Measurements from ENCODE around the gene WWTR1. TPM values are rescaled to one million over a fixed set of nuclear protein-coding genes. Genes with fewer than 3 reads are reported as not detected.
A peak's percentile ranks its signal among the peaks of the same experiment; 100 is the strongest.

Gene WWTR1
- total and polyA plus RNA-seq, 2 donors from 2014 or later: 23.3 to 117 TPM

DNA sequence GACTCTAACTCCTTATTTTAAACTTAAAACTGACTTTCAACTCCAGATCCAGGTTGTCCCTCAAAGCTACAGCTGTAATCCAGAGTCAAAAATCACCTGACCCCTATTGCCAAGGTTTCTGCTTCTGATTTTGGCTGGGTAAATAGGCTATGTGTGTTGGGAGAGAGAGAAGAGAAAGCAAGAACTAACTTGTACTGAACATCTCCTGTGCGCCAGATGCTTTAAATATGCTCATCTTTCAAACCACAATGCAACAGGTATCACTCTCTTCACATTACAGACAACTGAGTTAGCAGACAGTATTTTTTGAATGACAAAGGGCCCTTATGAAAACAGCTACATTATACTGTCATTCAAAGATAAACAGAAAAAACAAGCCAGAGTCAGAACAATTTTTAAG lies 7.0 kb downstream of the WWTR1 start:
- Histone ChIP-seq H3K9me3 (ENCODE audit: control insufficient read depth in 2 of 3, insufficient read depth in 1 of 3, low read length in 3 of 3) (no peaks in the 10 kb centered on the region), H3K27me3 (ENCODE audit: control insufficient read depth, insufficient read depth, low read length) (no peaks in the 10 kb centered on the region), H3K4me1 (ENCODE audit: control insufficient read depth in 2 of 3, insufficient read depth in 2 of 3, low read depth in 1 of 3, low read length in 3 of 3) (peaks cover 0 to 38% (median 21%) of the 10 kb centered on the region in 3 donors), H3K9ac (ENCODE audit: low read length in 3 of 3) (no peak overlapping the region), H3K27ac (ENCODE audit: low read depth in 2 of 2, low read length in 2 of 2) (no peak overlapping the region), H3K4me3 (ENCODE audit: low read length in 3 of 3) (no peak overlapping the region), H3K36me3 (ENCODE audit: control insufficient read depth in 2 of 3, insufficient read depth in 3 of 3, low read length in 3 of 3) (peaks cover 0 to 10% (median 5%) of the 10 kb centered on the region in 3 donors)
- TF ChIP-seq, protein P1, sequence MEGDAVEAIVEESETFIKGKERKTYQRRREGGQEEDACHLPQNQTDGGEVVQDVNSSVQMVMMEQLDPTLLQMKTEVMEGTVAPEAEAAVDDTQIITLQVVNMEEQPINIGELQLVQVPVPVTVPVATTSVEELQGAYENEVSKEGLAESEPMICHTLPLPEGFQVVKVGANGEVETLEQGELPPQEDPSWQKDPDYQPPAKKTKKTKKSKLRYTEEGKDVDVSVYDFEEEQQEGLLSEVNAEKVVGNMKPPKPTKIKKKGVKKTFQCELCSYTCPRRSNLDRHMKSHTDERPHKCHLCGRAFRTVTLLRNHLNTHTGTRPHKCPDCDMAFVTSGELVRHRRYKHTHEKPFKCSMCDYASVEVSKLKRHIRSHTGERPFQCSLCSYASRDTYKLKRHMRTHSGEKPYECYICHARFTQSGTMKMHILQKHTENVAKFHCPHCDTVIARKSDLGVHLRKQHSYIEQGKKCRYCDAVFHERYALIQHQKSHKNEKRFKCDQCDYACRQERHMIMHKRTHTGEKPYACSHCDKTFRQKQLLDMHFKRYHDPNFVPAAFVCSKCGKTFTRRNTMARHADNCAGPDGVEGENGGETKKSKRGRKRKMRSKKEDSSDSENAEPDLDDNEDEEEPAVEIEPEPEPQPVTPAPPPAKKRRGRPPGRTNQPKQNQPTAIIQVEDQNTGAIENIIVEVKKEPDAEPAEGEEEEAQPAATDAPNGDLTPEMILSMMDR (IDR thresholded peaks at IDR 0.05; ENCODE audit: borderline replicate concordance, extremely low read depth, insufficient read depth): no peak
- intact Hi-C loops (cut with DNase I): loop anchor here (10.0 kb wide), 1 partner anchor 116 kb away; no protein-coding TSS in a partner anchor
- FAIRE-seq: no peak
- no peak for DNase-seq

DNA sequence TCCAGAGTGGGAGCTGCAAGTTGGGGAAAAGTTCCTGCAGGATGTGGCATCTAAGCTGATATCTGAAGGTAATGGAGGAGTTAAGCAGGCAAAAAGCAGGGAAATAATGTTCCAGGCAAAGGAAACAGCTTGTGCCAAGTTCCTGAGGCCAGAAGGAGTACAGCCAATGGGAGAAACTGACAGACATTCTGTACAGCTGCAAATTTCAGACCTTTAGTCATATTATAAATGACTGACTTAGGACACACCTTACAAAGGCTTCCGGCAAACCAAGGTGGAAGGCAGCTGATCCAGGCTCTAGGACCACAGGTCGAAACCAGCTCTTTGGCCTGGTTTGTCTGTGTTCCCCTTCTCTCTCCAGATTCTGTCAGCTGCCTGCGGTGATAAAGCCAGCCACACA lies 9.3 kb downstream of the WWTR1 start:
- H3K27me3 ChIP-seq (ENCODE audit: control insufficient read depth, insufficient read depth, low read length): no peaks in the 10 kb centered on the region
- H3K4me1 ChIP-seq (ENCODE audit: control insufficient read depth in 2 of 3, insufficient read depth in 2 of 3, low read depth in 1 of 3, low read length in 3 of 3): peaks cover 0 to 22% (median 16%) of the 10 kb centered on the region in 3 donors
- H3K27ac ChIP-seq (ENCODE audit: low read depth in 2 of 2, low read length in 2 of 2): peak overlapping the region; percentile 48 to 53
- FAIRE-seq: no peak
- H3K9ac ChIP-seq (ENCODE audit: low read length in 3 of 3): no peak overlapping the region
- TF ChIP-seq, protein P1 (IDR thresholded peaks at IDR 0.05; ENCODE audit: borderline replicate concordance, extremely low read depth, insufficient read depth): no peak
- intact Hi-C loops (cut with DNase I): no loop called here
- no peaks in the 10 kb centered on the region for H3K9me3 ChIP-seq (ENCODE audit: control insufficient read depth in 2 of 3, insufficient read depth in 1 of 3, low read length in 3 of 3)
- no peak for DNase-seq
- peaks cover 0 to 10% (median 5%) of the 10 kb centered on the region in 3 donors for H3K36me3 ChIP-seq (ENCODE audit: control insufficient read depth in 2 of 3, insufficient read depth in 3 of 3, low read length in 3 of 3)
- H3K4me3 ChIP-seq (ENCODE audit: low read length in 3 of 3): peak overlapping the region in 1 of 3 donors; percentile 13

DNA sequence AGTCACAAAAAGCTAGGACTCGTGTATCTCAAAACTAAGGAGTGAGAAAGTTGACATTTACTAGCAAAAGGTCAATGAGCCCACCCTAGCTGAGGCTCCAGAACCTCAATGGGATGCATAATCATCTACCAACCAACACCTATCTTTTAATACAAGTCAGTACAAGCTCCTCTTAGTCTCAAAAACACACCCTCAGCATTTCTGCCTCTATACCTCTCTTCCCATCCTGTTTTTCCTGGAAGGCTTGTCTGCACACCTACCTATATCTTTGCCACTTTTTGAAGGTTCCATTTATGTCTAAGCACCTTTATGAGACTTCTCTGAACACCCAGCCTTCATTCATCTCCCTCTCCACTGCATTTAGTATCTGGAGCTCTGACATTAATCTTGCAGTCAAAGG lies 10.0 kb downstream of the WWTR1 start:
- peaks cover 0 to 10% (median 3%) of the 10 kb centered on the region in 3 donors for H3K36me3 ChIP-seq (ENCODE audit: control insufficient read depth in 2 of 3, insufficient read depth in 3 of 3, low read length in 3 of 3)
- H3K27ac ChIP-seq (ENCODE audit: low read depth in 2 of 2, low read length in 2 of 2): peak overlapping the region in 1 of 2 donors; percentile 48
- intact Hi-C loops (cut with DNase I): no loop called here
- no peaks in the 10 kb centered on the region for H3K9me3 ChIP-seq (ENCODE audit: control insufficient read depth in 2 of 3, insufficient read depth in 1 of 3, low read length in 3 of 3)
- TF ChIP-seq, protein P1 (IDR thresholded peaks at IDR 0.05; ENCODE audit: borderline replicate concordance, extremely low read depth, insufficient read depth): no peak
- H3K4me1 ChIP-seq (ENCODE audit: control insufficient read depth in 2 of 3, insufficient read depth in 2 of 3, low read depth in 1 of 3, low read length in 3 of 3): peaks cover 0 to 19% (median 14%) of the 10 kb centered on the region in 3 donors
- no peaks in the 10 kb centered on the region for H3K27me3 ChIP-seq (ENCODE audit: control insufficient read depth, insufficient read depth, low read length)
- H3K9ac ChIP-seq (ENCODE audit: low read length in 3 of 3): no peak overlapping the region
- H3K4me3 ChIP-seq (ENCODE audit: low read length in 3 of 3): no peak overlapping the region
- no peak for FAIRE-seq
- DNase-seq: no peak

DNA sequence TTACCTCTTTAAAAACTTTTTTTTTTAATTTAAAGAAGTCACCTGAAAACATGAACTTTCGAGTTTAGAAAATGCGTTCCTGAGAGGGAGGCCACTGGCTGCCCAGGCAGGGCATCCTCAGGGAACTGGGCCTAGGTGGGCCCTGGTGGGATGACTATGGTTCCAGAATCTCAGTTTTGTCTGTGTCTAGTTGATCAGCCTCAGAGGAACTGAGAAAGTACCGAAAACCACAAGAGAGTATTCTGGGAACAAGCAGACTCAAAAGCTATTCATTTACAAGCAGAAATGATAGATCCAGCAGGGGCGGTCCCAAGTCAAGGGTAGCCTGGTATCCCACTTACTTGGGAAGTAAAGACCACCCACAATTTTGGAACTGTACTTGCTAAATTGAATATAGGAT lies 10.5 kb downstream of the WWTR1 start:
- Histone ChIP-seq H3K9ac (ENCODE audit: low read length in 3 of 3) (no peak overlapping the region), H3K27ac (ENCODE audit: low read depth in 2 of 2, low read length in 2 of 2) (no peak overlapping the region), H3K27me3 (ENCODE audit: control insufficient read depth, insufficient read depth, low read length) (no peaks in the 10 kb centered on the region), H3K36me3 (ENCODE audit: control insufficient read depth in 2 of 3, insufficient read depth in 3 of 3, low read length in 3 of 3) (peaks cover 0 to 10% (median 3%) of the 10 kb centered on the region in 3 donors), H3K4me1 (ENCODE audit: control insufficient read depth in 2 of 3, insufficient read depth in 2 of 3, low read depth in 1 of 3, low read length in 3 of 3) (peaks cover 0 to 19% (median 14%) of the 10 kb centered on the region in 3 donors), H3K9me3 (ENCODE audit: control insufficient read depth in 2 of 3, insufficient read depth in 1 of 3, low read length in 3 of 3) (no peaks in the 10 kb centered on the region), H3K4me3 (ENCODE audit: low read length in 3 of 3) (no peak overlapping the region)
- intact Hi-C loops (cut with DNase I): no loop called here
- TF ChIP-seq, protein P1 (IDR thresholded peaks at IDR 0.05; ENCODE audit: borderline replicate concordance, extremely low read depth, insufficient read depth): no peak
- FAIRE-seq (no peak), DNase-seq (no peak)
